SK-N-SH treated with all-trans-retinoic acid at 6 μM for 48 hours (cell line): Measurements from ENCODE around the gene ETV6.

ENCODE experiments used
- ATAC-seq: fragments of 200-7000 bp; cut with Tn5 transposase; 3 replicates; pipeline ENCODE4 v1.9.1; 2020; ENCODE audit warnings: mild to moderate bottlenecking, moderate library complexity
- ARNTL ChIP-seq: fragments of 450-650 bp; formaldehyde crosslinking; IDR thresholded peaks from 2 replicates; pipeline ENCODE4 v1.5.0; 2020; ENCODE audit warnings: low read depth, mild to moderate bottlenecking, moderate library complexity, borderline replicate concordance
- BACH2 ChIP-seq: fragments of 250-450 bp; sonication (Bioruptor Pico); IDR thresholded peaks from 2 replicates; pipeline ENCODE4 v1.9.0; 2021; ENCODE audit warnings: mild to moderate bottlenecking, borderline replicate concordance
- ESRRG ChIP-seq: fragments of 250-450 bp; sonication (Bioruptor Pico); IDR thresholded peaks from 2 replicates; pipeline ENCODE4 v1.6.1; 2021; ENCODE audit warnings: mild to moderate bottlenecking
- GLIS3 ChIP-seq: fragments of 250-450 bp; sonication (Bioruptor Pico); IDR thresholded peaks from 2 replicates; pipeline ENCODE4 v1.5.0; 2020; ENCODE audit warnings: mild to moderate bottlenecking, moderate library complexity
- ISL1 ChIP-seq: fragments of 250-450 bp; sonication (Bioruptor Pico); IDR thresholded peaks from 2 replicates; pipeline ENCODE4 v2.1.2; 2022; ENCODE audit warnings: mild to moderate bottlenecking, moderate library complexity
- OSR1 ChIP-seq: fragments of 250-450 bp; sonication (Bioruptor Pico); IDR thresholded peaks from 2 replicates; pipeline ENCODE4 v1.8.0; 2022; ENCODE audit warnings: moderate library complexity, mild to moderate bottlenecking, inconsistent platforms
- PPARA ChIP-seq: fragments of 250-450 bp; sonication (Bioruptor Pico); IDR thresholded peaks from 2 replicates; pipeline ENCODE4 v1.5.0; 2020; ENCODE audit warnings: mild to moderate bottlenecking, borderline replicate concordance
- RARB ChIP-seq: fragments of 250-450 bp; sonication (Bioruptor Pico); IDR thresholded peaks from 2 replicates; pipeline ENCODE4 v1.8.0; 2021; ENCODE audit warnings: mild to moderate bottlenecking, moderate library complexity
- SNAI2 ChIP-seq: fragments of 250-450 bp; sonication (Bioruptor Pico); IDR thresholded peaks from 2 replicates; pipeline ENCODE4 v1.5.0; 2020; ENCODE audit warnings: mild to moderate bottlenecking, moderate library complexity
- TCF4 ChIP-seq: fragments of 250-450 bp; sonication (Bioruptor Pico); IDR thresholded peaks from 2 replicates; pipeline ENCODE4 v1.8.0; 2021; ENCODE audit warnings: mild to moderate bottlenecking, moderate library complexity, borderline replicate concordance
- TOX ChIP-seq: fragments of 250-450 bp; sonication (Bioruptor Pico); IDR thresholded peaks from 2 replicates; pipeline ENCODE4 v1.8.0; 2021; ENCODE audit warnings: mild to moderate bottlenecking, moderate library complexity, borderline replicate concordance
- ZC3H10 ChIP-seq: fragments of 250-450 bp; sonication (Bioruptor Pico); IDR thresholded peaks from 2 replicates; pipeline ENCODE4 v1.5.1; 2021; ENCODE audit warnings: mild to moderate bottlenecking, moderate library complexity
- ZFP3 ChIP-seq: fragments of 250-450 bp; sonication (Bioruptor Pico); IDR thresholded peaks from 2 replicates; pipeline ENCODE4 v1.5.0; 2020; ENCODE audit warnings: mild to moderate bottlenecking, moderate library complexity
- ZFP30 ChIP-seq: fragments of 450-650 bp; formaldehyde crosslinking; IDR thresholded peaks from 2 replicates; pipeline ENCODE4 v1.5.0; 2022; ENCODE audit warnings: mild to moderate bottlenecking, moderate library complexity
- ZNF565 ChIP-seq: fragments of 450-650 bp; formaldehyde crosslinking; conservative IDR thresholded peaks from 2 replicates; pipeline ENCODE4 v1.5.0; 2020; ENCODE audit warnings: low read depth, mild to moderate bottlenecking, moderate library complexity
- ZNF70 ChIP-seq: fragments of 450-650 bp; formaldehyde crosslinking; IDR thresholded peaks from 2 replicates; pipeline ENCODE4 v1.5.0; 2020; ENCODE audit warnings: mild to moderate bottlenecking, moderate library complexity
- ZNF8 ChIP-seq: fragments of 450-650 bp; formaldehyde crosslinking; IDR thresholded peaks from 2 replicates; pipeline ENCODE4 v1.5.0; 2020; ENCODE audit warnings: mild to moderate bottlenecking, moderate library complexity
- TF ChIP-seq, protein P1 (sequence below): fragments of 250-450 bp; sonication (Bioruptor Pico); IDR thresholded peaks from 2 replicates; pipeline ENCODE4 v1.5.1; 2020; ENCODE audit warnings: low read depth, mild to moderate bottlenecking, moderate library complexity
- TF ChIP-seq, protein P2 (sequence below): fragments of 250-450 bp; sonication (Bioruptor Pico); IDR thresholded peaks from 2 replicates; pipeline ENCODE4 v1.8.0; 2021; ENCODE audit warnings: low read depth, mild to moderate bottlenecking, moderate library complexity, borderline replicate concordance
- TF ChIP-seq, protein P3 (sequence below): fragments of 250-450 bp; sonication (Bioruptor Pico); IDR thresholded peaks from 2 replicates; pipeline ENCODE4 v1.5.1; 2021; ENCODE audit warnings: mild to moderate bottlenecking, moderate library complexity
- TF ChIP-seq, protein P4 (sequence below): fragments of 250-450 bp; sonication (Bioruptor Pico); IDR thresholded peaks from 2 replicates; pipeline ENCODE4 v1.5.0; 2020; ENCODE audit warnings: mild to moderate bottlenecking, moderate library complexity
- TF ChIP-seq, protein P5 (sequence below): fragments of 250-450 bp; sonication (Bioruptor Pico); IDR thresholded peaks from 2 replicates; pipeline ENCODE4 v1.8.0; 2020; ENCODE audit warnings: mild to moderate bottlenecking, moderate library complexity, borderline replicate concordance

ETV6 gene

DNA sequence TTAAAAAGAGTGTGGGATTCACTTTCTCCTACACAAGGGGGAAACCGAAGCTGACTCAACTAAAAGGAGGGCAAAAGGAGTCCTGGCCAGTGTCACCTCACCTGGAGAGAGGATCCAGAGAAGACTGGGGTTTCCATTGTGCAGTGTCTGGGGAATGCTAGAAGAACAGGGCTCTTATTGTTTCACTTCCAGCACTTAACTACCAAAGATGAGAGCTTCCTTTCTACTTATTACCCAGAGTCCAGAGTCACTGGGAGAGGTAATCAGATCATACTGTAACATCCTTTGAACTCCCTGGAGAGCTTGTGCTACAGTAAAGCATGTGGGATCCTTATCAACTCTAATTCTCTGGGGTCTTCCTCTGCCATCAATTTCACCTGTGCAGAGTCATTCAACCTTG is 272.9 kb downstream of the ETV6 start:
- TF ChIP-seq ZNF565 (CRISPR knock-in tag), result no peak
- TF ChIP-seq, protein P1, sequence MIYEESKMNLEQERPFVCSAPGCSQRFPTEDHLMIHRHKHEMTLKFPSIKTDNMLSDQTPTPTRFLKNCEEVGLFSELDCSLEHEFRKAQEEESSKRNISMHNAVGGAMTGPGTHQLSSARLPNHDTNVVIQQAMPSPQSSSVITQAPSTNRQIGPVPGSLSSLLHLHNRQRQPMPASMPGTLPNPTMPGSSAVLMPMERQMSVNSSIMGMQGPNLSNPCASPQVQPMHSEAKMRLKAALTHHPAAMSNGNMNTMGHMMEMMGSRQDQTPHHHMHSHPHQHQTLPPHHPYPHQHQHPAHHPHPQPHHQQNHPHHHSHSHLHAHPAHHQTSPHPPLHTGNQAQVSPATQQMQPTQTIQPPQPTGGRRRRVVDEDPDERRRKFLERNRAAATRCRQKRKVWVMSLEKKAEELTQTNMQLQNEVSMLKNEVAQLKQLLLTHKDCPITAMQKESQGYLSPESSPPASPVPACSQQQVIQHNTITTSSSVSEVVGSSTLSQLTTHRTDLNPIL (CRISPR knock-in tag), result no peak
- TF ChIP-seq TOX (CRISPR knock-in tag), result no peak
- no peak for TF ChIP-seq ZFP3 (CRISPR knock-in tag)
- no peak for TF ChIP-seq OSR1
- TF ChIP-seq ZNF70 (CRISPR knock-in tag), result no peak
- TF ChIP-seq, protein P2, sequence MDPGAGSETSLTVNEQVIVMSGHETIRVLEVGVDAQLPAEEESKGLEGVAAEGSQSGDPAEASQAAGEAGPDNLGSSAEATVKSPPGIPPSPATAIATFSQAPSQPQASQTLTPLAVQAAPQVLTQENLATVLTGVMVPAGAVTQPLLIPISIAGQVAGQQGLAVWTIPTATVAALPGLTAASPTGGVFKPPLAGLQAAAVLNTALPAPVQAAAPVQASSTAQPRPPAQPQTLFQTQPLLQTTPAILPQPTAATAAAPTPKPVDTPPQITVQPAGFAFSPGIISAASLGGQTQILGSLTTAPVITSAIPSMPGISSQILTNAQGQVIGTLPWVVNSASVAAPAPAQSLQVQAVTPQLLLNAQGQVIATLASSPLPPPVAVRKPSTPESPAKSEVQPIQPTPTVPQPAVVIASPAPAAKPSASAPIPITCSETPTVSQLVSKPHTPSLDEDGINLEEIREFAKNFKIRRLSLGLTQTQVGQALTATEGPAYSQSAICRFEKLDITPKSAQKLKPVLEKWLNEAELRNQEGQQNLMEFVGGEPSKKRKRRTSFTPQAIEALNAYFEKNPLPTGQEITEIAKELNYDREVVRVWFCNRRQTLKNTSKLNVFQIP (CRISPR knock-in tag), result no peak
- no peak for TF ChIP-seq BACH2 (CRISPR knock-in tag)
- TF ChIP-seq ARNTL (CRISPR knock-in tag), result no peak
- no peak for TF ChIP-seq ISL1
- no peak for TF ChIP-seq RARB
- TF ChIP-seq GLIS3 (CRISPR knock-in tag), result no peak
- TF ChIP-seq ESRRG (CRISPR knock-in tag), result no peak
- no peak for TF ChIP-seq SNAI2 (CRISPR knock-in tag)
- TF ChIP-seq, protein P3, sequence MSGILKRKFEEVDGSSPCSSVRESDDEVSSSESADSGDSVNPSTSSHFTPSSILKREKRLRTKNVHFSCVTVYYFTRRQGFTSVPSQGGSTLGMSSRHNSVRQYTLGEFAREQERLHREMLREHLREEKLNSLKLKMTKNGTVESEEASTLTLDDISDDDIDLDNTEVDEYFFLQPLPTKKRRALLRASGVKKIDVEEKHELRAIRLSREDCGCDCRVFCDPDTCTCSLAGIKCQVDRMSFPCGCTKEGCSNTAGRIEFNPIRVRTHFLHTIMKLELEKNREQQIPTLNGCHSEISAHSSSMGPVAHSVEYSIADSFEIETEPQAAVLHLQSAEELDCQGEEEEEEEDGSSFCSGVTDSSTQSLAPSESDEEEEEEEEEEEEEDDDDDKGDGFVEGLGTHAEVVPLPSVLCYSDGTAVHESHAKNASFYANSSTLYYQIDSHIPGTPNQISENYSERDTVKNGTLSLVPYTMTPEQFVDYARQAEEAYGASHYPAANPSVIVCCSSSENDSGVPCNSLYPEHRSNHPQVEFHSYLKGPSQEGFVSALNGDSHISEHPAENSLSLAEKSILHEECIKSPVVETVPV, result no peak
- no peak for TF ChIP-seq ZC3H10
- no peak for ATAC-seq

DNA sequence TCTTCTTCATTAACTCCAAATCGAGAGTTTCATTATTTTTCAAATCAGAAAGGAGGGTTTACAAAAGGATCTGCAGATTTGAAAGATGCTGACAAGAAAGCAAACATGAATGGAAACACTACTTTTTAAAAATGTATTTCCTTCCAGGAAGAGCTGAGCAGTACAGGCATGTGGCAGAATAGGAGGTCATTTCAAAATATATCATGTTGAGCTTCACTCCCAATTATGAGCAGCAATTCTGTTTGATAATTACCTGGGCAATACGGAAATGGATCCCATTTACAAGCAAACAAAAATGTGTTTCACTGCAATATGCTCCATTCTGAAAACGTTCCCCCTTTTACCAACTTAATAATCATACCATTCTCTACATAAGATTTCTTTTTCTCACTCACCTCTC is 273.6 kb downstream of the ETV6 start:
- no peak for ATAC-seq
- TF ChIP-seq GLIS3 (CRISPR knock-in tag) (no peak), ZFP30 (CRISPR knock-in tag) (no peak), SNAI2 (CRISPR knock-in tag) (no peak), ZFP3 (CRISPR knock-in tag) (no peak), ISL1 (no peak), ESRRG (CRISPR knock-in tag) (no peak), OSR1 (no peak), ZNF70 (CRISPR knock-in tag) (no peak), BACH2 (CRISPR knock-in tag) (no peak), ZNF565 (CRISPR knock-in tag) (no peak), TOX (CRISPR knock-in tag) (no peak), ARNTL (CRISPR knock-in tag) (no peak), RARB (no peak), ZNF8 (no peak), PPARA (no peak), TCF4 (CRISPR knock-in tag) (no peak)
- TF ChIP-seq, protein P4, sequence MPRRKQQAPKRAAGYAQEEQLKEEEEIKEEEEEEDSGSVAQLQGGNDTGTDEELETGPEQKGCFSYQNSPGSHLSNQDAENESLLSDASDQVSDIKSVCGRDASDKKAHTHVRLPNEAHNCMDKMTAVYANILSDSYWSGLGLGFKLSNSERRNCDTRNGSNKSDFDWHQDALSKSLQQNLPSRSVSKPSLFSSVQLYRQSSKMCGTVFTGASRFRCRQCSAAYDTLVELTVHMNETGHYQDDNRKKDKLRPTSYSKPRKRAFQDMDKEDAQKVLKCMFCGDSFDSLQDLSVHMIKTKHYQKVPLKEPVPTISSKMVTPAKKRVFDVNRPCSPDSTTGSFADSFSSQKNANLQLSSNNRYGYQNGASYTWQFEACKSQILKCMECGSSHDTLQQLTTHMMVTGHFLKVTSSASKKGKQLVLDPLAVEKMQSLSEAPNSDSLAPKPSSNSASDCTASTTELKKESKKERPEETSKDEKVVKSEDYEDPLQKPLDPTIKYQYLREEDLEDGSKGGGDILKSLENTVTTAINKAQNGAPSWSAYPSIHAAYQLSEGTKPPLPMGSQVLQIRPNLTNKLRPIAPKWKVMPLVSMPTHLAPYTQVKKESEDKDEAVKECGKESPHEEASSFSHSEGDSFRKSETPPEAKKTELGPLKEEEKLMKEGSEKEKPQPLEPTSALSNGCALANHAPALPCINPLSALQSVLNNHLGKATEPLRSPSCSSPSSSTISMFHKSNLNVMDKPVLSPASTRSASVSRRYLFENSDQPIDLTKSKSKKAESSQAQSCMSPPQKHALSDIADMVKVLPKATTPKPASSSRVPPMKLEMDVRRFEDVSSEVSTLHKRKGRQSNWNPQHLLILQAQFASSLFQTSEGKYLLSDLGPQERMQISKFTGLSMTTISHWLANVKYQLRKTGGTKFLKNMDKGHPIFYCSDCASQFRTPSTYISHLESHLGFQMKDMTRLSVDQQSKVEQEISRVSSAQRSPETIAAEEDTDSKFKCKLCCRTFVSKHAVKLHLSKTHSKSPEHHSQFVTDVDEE (CRISPR knock-in tag), result no peak
- TF ChIP-seq, protein P5, sequence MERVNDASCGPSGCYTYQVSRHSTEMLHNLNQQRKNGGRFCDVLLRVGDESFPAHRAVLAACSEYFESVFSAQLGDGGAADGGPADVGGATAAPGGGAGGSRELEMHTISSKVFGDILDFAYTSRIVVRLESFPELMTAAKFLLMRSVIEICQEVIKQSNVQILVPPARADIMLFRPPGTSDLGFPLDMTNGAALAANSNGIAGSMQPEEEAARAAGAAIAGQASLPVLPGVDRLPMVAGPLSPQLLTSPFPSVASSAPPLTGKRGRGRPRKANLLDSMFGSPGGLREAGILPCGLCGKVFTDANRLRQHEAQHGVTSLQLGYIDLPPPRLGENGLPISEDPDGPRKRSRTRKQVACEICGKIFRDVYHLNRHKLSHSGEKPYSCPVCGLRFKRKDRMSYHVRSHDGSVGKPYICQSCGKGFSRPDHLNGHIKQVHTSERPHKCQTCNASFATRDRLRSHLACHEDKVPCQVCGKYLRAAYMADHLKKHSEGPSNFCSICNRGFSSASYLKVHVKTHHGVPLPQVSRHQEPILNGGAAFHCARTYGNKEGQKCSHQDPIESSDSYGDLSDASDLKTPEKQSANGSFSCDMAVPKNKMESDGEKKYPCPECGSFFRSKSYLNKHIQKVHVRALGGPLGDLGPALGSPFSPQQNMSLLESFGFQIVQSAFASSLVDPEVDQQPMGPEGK, result no peak
- TF ChIP-seq, protein P2 (CRISPR knock-in tag), result no peak
- TF ChIP-seq, protein P1 (CRISPR knock-in tag), result no peak
